ENCODE data around the gene UTP14A.

- TF ChIP-seq CTCF (CRISPR knock-in tag; IDR thresholded peaks at IDR 0.05) (no peak), POLR2A (IDR thresholded peaks at IDR 0.05; ENCODE audit: insufficient read depth in 1 of 2, low read depth in 2 of 2, low read length in 2 of 2) (no peak), CEBPB (IDR thresholded peaks at IDR 0.05; ENCODE audit: borderline replicate concordance, low read depth, low read length) (no peak), RAD21 (CRISPR knock-in tag; IDR thresholded peaks at IDR 0.05) (no peak), ZGPAT (CRISPR knock-in tag; IDR thresholded peaks at IDR 0.05) (no peak), PCBP1 (IDR thresholded peaks at IDR 0.05; ENCODE audit: borderline replicate concordance, low read depth, low read length) (no peak), MXI1 (IDR thresholded peaks at IDR 0.05; ENCODE audit: borderline replicate concordance, low read depth, low read length) (no peak), ZBTB26 (CRISPR knock-in tag; IDR thresholded peaks at IDR 0.05; ENCODE audit: borderline replicate concordance) (no peak), JUNB (CRISPR knock-in tag; IDR thresholded peaks at IDR 0.05; ENCODE audit: borderline replicate concordance) (no peak)
Observed at GRCh38 chrX:129958814-129959492, 53.0 kb downstream of the UTP14A start.

Measured in HepG2 (cell line).